HEK293 (cell line): ENCODE data around the gene SLC1A2.
A peak's percentile ranks its signal among the peaks of the same experiment; 100 is the strongest.

Experiments used
- CTCF ChIA-PET: fragments of 350-600 bp; formaldehyde crosslinking; extraction: SDS; loops from one replicate; lab custom pipeline; 2021; ENCODE audit warnings: antibody characterized with exemption; lab: Yijun Ruan, JAX
- POLR2A ChIA-PET: fragments of 300-600 bp; formaldehyde crosslinking; extraction: SDS; loops from one replicate; lab custom pipeline; 2020; ENCODE audit warnings: antibody characterized with exemption, inconsistent platforms; lab: Yijun Ruan, JAX
- H3K27ac ChIP-seq: fragments of 200-500 bp; sonication (Bioruptor generic); 2 replicates; pipeline ENCODE4 v1.5.1; 2014; ENCODE audit warnings: low read depth, low read length, control low read depth, inconsistent platforms; ENCODE audit errors: extremely low read depth
- H3K36me3 ChIP-seq, 2 experiments: fragments of 200-500 bp in 1 of 2; sonication (Bioruptor generic) in 1 of 2; 1 replicate in 1 of 2; 2 replicates in 1 of 2; pipeline ENCODE4 v1.5.1; 2014 to 2017; ENCODE audit warnings: inconsistent platforms in 2 of 2, low read length in 2 of 2; ENCODE audit not compliant: control insufficient read depth in 2 of 2, insufficient read depth in 1 of 2
- H3K4me1 ChIP-seq: fragments of 200-500 bp; sonication (Bioruptor generic); 2 replicates; pipeline ENCODE4 v1.5.1; 2014; ENCODE audit warnings: mild to moderate bottlenecking, low read length, inconsistent platforms; ENCODE audit not compliant: control insufficient read depth, insufficient read depth
- H3K4me3 ChIP-seq: 2 replicates; pipeline ENCODE4 v1.5.1; 2011; ENCODE audit warnings: low read depth, mild to moderate bottlenecking, control low read depth, low read length, moderate library complexity
- H3K9me3 ChIP-seq: fragments of 200-500 bp; sonication (Bioruptor generic); 2 replicates; pipeline ENCODE4 v1.5.1; 2014; ENCODE audit warnings: low read depth, low read length, inconsistent platforms; ENCODE audit not compliant: control insufficient read depth, insufficient read depth
- CTCF ChIP-seq: fragments of 450-650 bp; formaldehyde crosslinking; IDR thresholded peaks from 2 replicates; pipeline ENCODE4 v1.5.1; 2016; ENCODE audit warnings: missing biosample characterization, missing genetic modification characterization
- OSR2 ChIP-seq: fragments of 450-650 bp; formaldehyde crosslinking; IDR thresholded peaks from 2 replicates; pipeline ENCODE4 v1.5.1; 2016; ENCODE audit warnings: missing biosample characterization, missing genetic modification characterization
- OVOL3 ChIP-seq: fragments of 450-650 bp; formaldehyde crosslinking; IDR thresholded peaks from 2 replicates; pipeline ENCODE4 v1.5.1; 2016; ENCODE audit warnings: missing biosample characterization, missing genetic modification characterization
- ZFP41 ChIP-seq: fragments of 450-650 bp; formaldehyde crosslinking; IDR thresholded peaks from 2 replicates; pipeline ENCODE4 v1.5.1; 2016; ENCODE audit warnings: missing biosample characterization, missing genetic modification characterization, borderline replicate concordance
- ZNF146 ChIP-seq: fragments of 450-650 bp; formaldehyde crosslinking; IDR thresholded peaks from 2 replicates; pipeline ENCODE4 v1.5.1; 2016; ENCODE audit warnings: missing biosample characterization, missing genetic modification characterization
- ZNF280C ChIP-seq: fragments of 450-650 bp; formaldehyde crosslinking; IDR thresholded peaks from 2 replicates; pipeline ENCODE4 v1.5.1; 2016; ENCODE audit warnings: missing biosample characterization, missing genetic modification characterization
- ZNF366 ChIP-seq: fragments of 450-650 bp; formaldehyde crosslinking; conservative IDR thresholded peaks from 2 replicates; pipeline ENCODE4 v1.5.1; 2016; ENCODE audit warnings: missing biosample characterization, missing genetic modification characterization
- ZNF621 ChIP-seq: fragments of 450-650 bp; formaldehyde crosslinking; IDR thresholded peaks from 2 replicates; pipeline ENCODE4 v1.5.1; 2017; ENCODE audit warnings: missing biosample characterization, missing genetic modification characterization
- ZNF654 ChIP-seq: fragments of 450-650 bp; formaldehyde crosslinking; IDR thresholded peaks from 2 replicates; pipeline ENCODE4 v1.5.1; 2016; ENCODE audit warnings: low read depth, missing biosample characterization, missing genetic modification characterization
- ZNF660 ChIP-seq: fragments of 450-650 bp; IDR thresholded peaks from 2 replicates; pipeline ENCODE4 v1.5.1; 2018; ENCODE audit warnings: missing biosample characterization, mild to moderate bottlenecking, missing genetic modification characterization
- ZNF837 ChIP-seq: fragments of 450-650 bp; formaldehyde crosslinking; IDR thresholded peaks from 2 replicates; pipeline ENCODE4 v1.5.1; 2016; ENCODE audit warnings: missing biosample characterization, missing genetic modification characterization
- ZSCAN4 ChIP-seq: fragments of 450-650 bp; formaldehyde crosslinking; IDR thresholded peaks from 2 replicates; pipeline ENCODE4 v1.5.1; 2017; ENCODE audit warnings: missing biosample characterization, missing genetic modification characterization

SLC1A2 gene

GRCh38 chr11:35239471-35240075 is 179.8 kb downstream of the SLC1A2 start:
- Histone ChIP-seq H3K9me3 (no peaks in the 10 kb centered on the region), H3K27ac (no peak overlapping the region)
- CTCF ChIA-PET = interaction anchor here (0.6 to 2.4 kb wide), 15 partner anchors 10 to 675 kb away, joined by 3 to 13 read pairs (median 3); no protein-coding TSS in a partner anchor
- TF ChIP-seq OVOL3 = no peak
- TF ChIP-seq ZNF621 (tag by site-specific recombination) = no peak
- TF ChIP-seq ZSCAN4 (tag by site-specific recombination) = no peak
- TF ChIP-seq ZNF837 (tag by site-specific recombination) = no peak
- TF ChIP-seq, all 188 proteins: peak for 0
- POLR2A ChIA-PET = no interaction called here
- no peaks in the 10 kb centered on the region for H3K36me3 ChIP-seq
- no peaks in the 10 kb centered on the region for H3K4me1 ChIP-seq
- H3K4me3 ChIP-seq = no peak overlapping the region

GRCh38 chr11:35238882-35239281 is 180.5 kb downstream of the SLC1A2 start:
- ChIA-PET CTCF (interaction anchor here (0.6 to 2.4 kb wide), 15 partner anchors 9 to 674 kb away, joined by 3 to 13 read pairs (median 3); no protein-coding TSS in a partner anchor), POLR2A (no interaction called here)
- Histone ChIP-seq H3K27ac (no peak overlapping the region), H3K4me3 (no peak overlapping the region), H3K9me3 (no peaks in the 10 kb centered on the region), H3K36me3 (no peaks in the 10 kb centered on the region), H3K4me1 (no peaks in the 10 kb centered on the region)
- no peak for TF ChIP-seq ZNF366 (tag by site-specific recombination)
- no peak for TF ChIP-seq ZFP41 (tag by site-specific recombination)
- TF ChIP-seq ZNF280C (tag by site-specific recombination) = no peak

- TF ChIP-seq OSR2 (tag by site-specific recombination) (no peak), ZNF146 (tag by site-specific recombination) (no peak), ZNF660 (tag by site-specific recombination) (0 out of 2 replicates have a peak, but pooled peaks have one; percentile 29), ZNF837 (tag by site-specific recombination) (no peak), CTCF (peak; percentile 58), ZNF654 (peak; percentile 59)
- TF ChIP-seq, all 188 proteins: peak for 3
- Histone ChIP-seq H3K36me3 (no peaks in the 10 kb centered on the region), H3K4me1 (no peaks in the 10 kb centered on the region), H3K4me3 (no peak overlapping the region), H3K9me3 (no peaks in the 10 kb centered on the region), H3K27ac (no peak overlapping the region)
- POLR2A ChIA-PET = no interaction called here
- CTCF ChIA-PET = interaction anchor here (0.6 to 2.4 kb wide), 24 partner anchors 8 to 652 kb away, joined by 3 to 13 read pairs (median 3); partner anchors contain the start of gene SLC1A2
Observed at GRCh38 chr11:35237860-35238715, 181.3 kb downstream of the SLC1A2 start.
